Uterus (tissue), 4 donors: Measurements from ENCODE around the gene NOX3. TPM values are rescaled to one million over a fixed set of nuclear protein-coding genes. Genes with fewer than 3 reads are reported as not detected.

Source experiments
- DNase-seq, 2 donors: peaks; one replicate each; pipeline ENCODE4 v3.0.0-alpha.2; 2019 to 2020
- H3K27ac ChIP-seq, 2 donors: fragments of 200-600 bp; sonication (generic); 1 replicate in 1 of 2; 2 replicates in 1 of 2; pipeline ENCODE4 v1.5.1; 2016 to 2018
- H3K27me3 ChIP-seq, 2 donors: fragments of 200-600 bp; sonication (generic); one replicate each; pipeline ENCODE4 v1.5.1; 2018 to 2019; ENCODE audit warnings: control low read depth in 1 of 2
- H3K36me3 ChIP-seq, 2 donors: fragments of 200-600 bp; sonication (generic); one replicate each; pipeline ENCODE4 v1.5.1; 2019; ENCODE audit warnings: control low read depth in 1 of 2
- H3K4me1 ChIP-seq, 2 donors: fragments of 200-600 bp; sonication (generic); one replicate each; pipeline ENCODE4 v1.5.1; 2018 to 2019; ENCODE audit warnings: control low read depth in 1 of 2
- H3K4me3 ChIP-seq, 2 donors: fragments of 200-600 bp; sonication (generic); 1 replicate in 1 of 2; 2 replicates in 1 of 2; pipeline ENCODE4 v1.5.1; 2018 to 2019; ENCODE audit warnings: mild to moderate bottlenecking in 1 of 2
- H3K9me3 ChIP-seq, 2 donors: fragments of 200-600 bp; sonication (generic); one replicate each; pipeline ENCODE4 v1.5.1; 2019; ENCODE audit warnings: control low read depth in 1 of 2
- CTCF ChIP-seq, 4 experiments: fragments of 200-600 bp in 2 of 4; fragments of 450-650 bp in 2 of 4; sonication (generic) in 2 of 4; IDR thresholded peaks; one replicate each; pipeline ENCODE4 v1.5.1; 2016 to 2019; ENCODE audit warnings: antibody characterized with exemption in 4 of 4, mild to moderate bottlenecking in 2 of 4, moderate library complexity in 1 of 4
- POLR2A ChIP-seq, 2 donors: fragments of 450-650 bp; IDR thresholded peaks; one replicate each; pipeline ENCODE4 v1.6.1; 2016; ENCODE audit warnings: antibody characterized with exemption in 2 of 2, mild to moderate bottlenecking in 1 of 2, moderate library complexity in 1 of 2
- intact Hi-C: fragments of 100-400 bp; cut with DNase I; formaldehyde crosslinking; loops from one replicate; pipeline ENCODE4 v1.15.1; 2023; ENCODE audit warnings: low total_unique reads
- total RNA-seq, 4 donors: library from RNA; depleted of rRNA in 3 of 4; stranded (reverse); fragments of >200 nt in 3 of 4; gene quantifications; one replicate each; pipeline versions ENCODE4 v1.1.0 to v1.2.4, GENCODE V29; 2014 to 2023
- donor health status: DM: yes; HTN: yes; CAD: no.

Gene NOX3
- total RNA-seq, 4 donors from 2014 or later, result not detected

GRCh38 chr6:155420492-155420891 is 35.1 kb downstream of the NOX3 start:
- intact Hi-C loops, result no loop called here
- H3K27ac ChIP-seq, result no peak overlapping the region
- H3K27me3 ChIP-seq, result no peaks in the 10 kb centered on the region
- DNase-seq, result no peak
- H3K4me1 ChIP-seq, result peaks cover 0 to 2% of the 10 kb centered on the region in 2 donors
- H3K9me3 ChIP-seq, result no peaks in the 10 kb centered on the region
- H3K36me3 ChIP-seq, result no peaks in the 10 kb centered on the region
- TF ChIP-seq POLR2A (IDR thresholded peaks at IDR 0.05) (no peak), CTCF (IDR thresholded peaks at IDR 0.05) (no peak)
- no peak overlapping the region for H3K4me3 ChIP-seq

GRCh38 chr6:155419161-155419560 is 36.5 kb downstream of the NOX3 start:
- H3K36me3 ChIP-seq, result no peaks in the 10 kb centered on the region
- no peak for TF ChIP-seq CTCF (IDR thresholded peaks at IDR 0.05)
- intact Hi-C loops, result no loop called here
- peaks cover 0 to 2% of the 10 kb centered on the region in 2 donors for H3K4me1 ChIP-seq
- H3K9me3 ChIP-seq, result no peaks in the 10 kb centered on the region
- H3K27ac ChIP-seq, result no peak overlapping the region
- DNase-seq, result no peak
- no peaks in the 10 kb centered on the region for H3K27me3 ChIP-seq
- H3K4me3 ChIP-seq, result no peak overlapping the region

GRCh38 chr6:155418017-155418761 is 37.5 kb downstream of the NOX3 start:
- Histone ChIP-seq H3K36me3 (no peaks in the 10 kb centered on the region), H3K9me3 (no peaks in the 10 kb centered on the region), H3K4me3 (no peak overlapping the region), H3K27me3 (no peaks in the 10 kb centered on the region), H3K27ac (peak overlapping the region; percentile 3 to 22), H3K4me1 (peaks cover 0 to 2% of the 10 kb centered on the region in 2 donors)
- peak; percentile 42 to 48 for DNase-seq
- intact Hi-C loops, result no loop called here
- TF ChIP-seq CTCF (IDR thresholded peaks at IDR 0.05) (no peak), POLR2A (IDR thresholded peaks at IDR 0.05) (no peak)

GRCh38 chr6:155417454-155417853 is 38.2 kb downstream of the NOX3 start:
- Histone ChIP-seq H3K27ac (peak overlapping the region; percentile 3 to 22), H3K36me3 (no peaks in the 10 kb centered on the region), H3K4me3 (no peak overlapping the region), H3K4me1 (peaks cover 0 to 2% of the 10 kb centered on the region in 2 donors), H3K27me3 (no peaks in the 10 kb centered on the region), H3K9me3 (no peaks in the 10 kb centered on the region)
- no peak for TF ChIP-seq POLR2A (IDR thresholded peaks at IDR 0.05)
- no peak for TF ChIP-seq CTCF (IDR thresholded peaks at IDR 0.05)
- intact Hi-C loops, result no loop called here
- DNase-seq, result no peak

- TF ChIP-seq POLR2A (IDR thresholded peaks at IDR 0.05) (no peak), CTCF (IDR thresholded peaks at IDR 0.05) (no peak)
- no peak overlapping the region for H3K4me3 ChIP-seq
- H3K36me3 ChIP-seq, result no peaks in the 10 kb centered on the region
- no peak overlapping the region for H3K27ac ChIP-seq
- peaks cover 0 to 2% of the 10 kb centered on the region in 2 donors for H3K4me1 ChIP-seq
- H3K27me3 ChIP-seq, result no peaks in the 10 kb centered on the region
- no peak for DNase-seq
- H3K9me3 ChIP-seq, result no peaks in the 10 kb centered on the region
- intact Hi-C loops, result no loop called here
These were observed 39.7 kb downstream of the NOX3 start for GRCh38 chr6:155415953-155416352.
